ENCODE results near the gene MYO5A. TPM values are rescaled to one million over a fixed set of nuclear protein-coding genes. Genes with fewer than 3 reads are reported as not detected.

The MYO5A gene
- total and polyA plus RNA-seq, 2 donors (not counting 1 experiment from before 2014, with no cell fraction given): 32.9 to 41.9 TPM

- TF ChIP-seq CTCF (conservative IDR thresholded peaks at IDR 0.05 in 1 of 2, IDR thresholded peaks at IDR 0.05 in 1 of 2; ENCODE audit: low read depth in 1 of 2, low read length in 2 of 2): no peak
- no peak for TF ChIP-seq EZH2 (IDR thresholded peaks at IDR 0.05; ENCODE audit: low read length, missing control alignments)
- Histone ChIP-seq H4K20me1 (ENCODE audit: control insufficient read depth, extremely low read depth, insufficient read depth, low read length) (no peaks in the 10 kb centered on the region), H3K36me3 (ENCODE audit: control insufficient read depth, insufficient read depth, low read length) (no peaks in the 10 kb centered on the region)
Observed at GRCh38 chr15:52303093-52303772, 225.4 kb downstream of the MYO5A start.

GRCh38 chr15:52301265-52301847 is 227.3 kb downstream of the MYO5A start:
- no peak for DNase-seq (ENCODE audit: low read depth in 2 of 2)
- Histone ChIP-seq H3K9me3 (ENCODE audit: control insufficient read depth, insufficient read depth, low read depth, low read length) (no peaks in the 10 kb centered on the region), H3K27ac (ENCODE audit: insufficient read depth, low read length) (no peak overlapping the region), H3K4me1 (ENCODE audit: control insufficient read depth, extremely low read depth, insufficient read depth, low read length) (no peaks in the 10 kb centered on the region), H3K4me2 (ENCODE audit: extremely low read depth, insufficient read depth, low read length) (no peak overlapping the region), H3K9ac (ENCODE audit: insufficient read depth, low read length) (no peak overlapping the region), H2AFZ (ENCODE audit: low read length) (no peak overlapping the region), H4K20me1 (ENCODE audit: control insufficient read depth, extremely low read depth, insufficient read depth, low read length) (no peaks in the 10 kb centered on the region), H3K4me3 (replicated peaks in 1 of 4; ENCODE audit: control extremely low read depth in 1 of 4, insufficient read depth in 1 of 4, low read depth in 3 of 4, low read length in 4 of 4) (no peak overlapping the region), H3K36me3 (ENCODE audit: control insufficient read depth, insufficient read depth, low read length) (no peaks in the 10 kb centered on the region), H3K79me2 (ENCODE audit: control insufficient read depth, insufficient read depth, low read length) (no peaks in the 10 kb centered on the region), H3K27me3 (ENCODE audit: control insufficient read depth, insufficient read depth, low read length) (no peaks in the 10 kb centered on the region)
- TF ChIP-seq EZH2 (IDR thresholded peaks at IDR 0.05; ENCODE audit: low read length, missing control alignments) (no peak), CTCF (conservative IDR thresholded peaks at IDR 0.05 in 1 of 2, IDR thresholded peaks at IDR 0.05 in 1 of 2; ENCODE audit: low read depth in 1 of 2, low read length in 2 of 2) (no peak)

More at GRCh38 chr15:52303093-52303772, 225.4 kb downstream of the MYO5A start:
- Histone ChIP-seq H3K9me3 (ENCODE audit: control insufficient read depth, insufficient read depth, low read depth, low read length) (no peaks in the 10 kb centered on the region), H3K27ac (ENCODE audit: insufficient read depth, low read length) (no peak overlapping the region), H3K27me3 (ENCODE audit: control insufficient read depth, insufficient read depth, low read length) (no peaks in the 10 kb centered on the region), H3K4me2 (ENCODE audit: extremely low read depth, insufficient read depth, low read length) (no peak overlapping the region), H3K9ac (ENCODE audit: insufficient read depth, low read length) (no peak overlapping the region), H2AFZ (ENCODE audit: low read length) (no peak overlapping the region), H3K4me3 (replicated peaks in 1 of 4; ENCODE audit: control extremely low read depth in 1 of 4, insufficient read depth in 1 of 4, low read depth in 3 of 4, low read length in 4 of 4) (no peak overlapping the region), H3K4me1 (ENCODE audit: control insufficient read depth, extremely low read depth, insufficient read depth, low read length) (no peaks in the 10 kb centered on the region), H3K79me2 (ENCODE audit: control insufficient read depth, insufficient read depth, low read length) (no peaks in the 10 kb centered on the region)
- DNase-seq (ENCODE audit: low read depth in 2 of 2): no peak

- H3K79me2 ChIP-seq (ENCODE audit: control insufficient read depth, insufficient read depth, low read length): no peaks in the 10 kb centered on the region
- no peak within 1 kb of the TSS for H3K27ac ChIP-seq (ENCODE audit: insufficient read depth, low read length)
- H3K9me3 ChIP-seq (ENCODE audit: control insufficient read depth, insufficient read depth, low read depth, low read length): no peaks in the 10 kb centered on the region
- no peak within 1 kb of the TSS for H3K9ac ChIP-seq (ENCODE audit: insufficient read depth, low read length)
- TF ChIP-seq CTCF (conservative IDR thresholded peaks at IDR 0.05 in 1 of 2, IDR thresholded peaks at IDR 0.05 in 1 of 2; ENCODE audit: low read depth in 1 of 2, low read length in 2 of 2): no peak
- no peak for TF ChIP-seq EZH2 (IDR thresholded peaks at IDR 0.05; ENCODE audit: low read length, missing control alignments)
- DNase-seq (ENCODE audit: low read depth in 2 of 2): peak in 1 of 2 donors; percentile 43
- no peak within 1 kb of the TSS for H2AFZ ChIP-seq (ENCODE audit: low read length)
- H3K4me2 ChIP-seq (ENCODE audit: extremely low read depth, insufficient read depth, low read length): peak within 1 kb of the TSS; percentile 75
- H3K4me3 ChIP-seq (replicated peaks in 1 of 4; ENCODE audit: control extremely low read depth in 1 of 4, insufficient read depth in 1 of 4, low read depth in 3 of 4, low read length in 4 of 4): peak within 1 kb of the TSS in 2 of 4 experiments; percentile 15 to 50
- no peaks in the 10 kb centered on the region for H4K20me1 ChIP-seq (ENCODE audit: control insufficient read depth, extremely low read depth, insufficient read depth, low read length)
- no peaks in the 10 kb centered on the region for H3K36me3 ChIP-seq (ENCODE audit: control insufficient read depth, insufficient read depth, low read length)
- H3K4me1 ChIP-seq (ENCODE audit: control insufficient read depth, extremely low read depth, insufficient read depth, low read length): no peaks in the 10 kb centered on the region
- peaks cover 31% of the 10 kb centered on the region for H3K27me3 ChIP-seq (ENCODE audit: control insufficient read depth, insufficient read depth, low read length)
Observed at GRCh38 chr15:52295421-52296001, 233.2 kb downstream of the MYO5A start, which contains the start of gene MYO5C. MYO5C (minus strand) TSS chr15:52295804; CDS start chr15:52295636, 168 bp downstream.

All from fibroblast of lung (primary cell).